ENCODE results near the gene RTN4R. TPM values are rescaled to one million over a fixed set of nuclear protein-coding genes. Genes with fewer than 3 reads are reported as not detected.

RTN4R gene
- total RNA-seq, 1 experiment from 2014 or later: 25.0 TPM

DNA sequence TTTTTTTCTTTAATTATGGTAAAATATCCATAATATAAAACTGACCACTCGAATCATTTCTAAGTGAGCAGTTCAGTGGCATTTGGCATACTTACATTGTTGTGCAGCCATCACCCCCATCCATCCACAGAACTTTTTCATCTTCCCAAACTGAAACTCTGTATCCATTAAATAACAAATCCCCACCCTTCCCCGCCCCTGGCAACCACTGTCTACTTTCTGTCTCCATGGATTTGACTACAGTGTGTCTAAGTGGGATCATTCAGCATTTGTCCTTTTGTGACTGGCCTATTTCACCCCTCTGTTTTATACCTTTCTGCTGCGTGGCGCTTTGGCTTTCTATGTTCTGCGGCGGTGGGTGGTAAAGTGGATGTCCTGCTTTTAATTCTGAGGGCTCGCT is 49.1 kb downstream of the RTN4R start (continued):
- TF ChIP-seq USF1 (CRISPR knock-in tag; IDR thresholded peaks at IDR 0.05) (no peak), ZNF263 (CRISPR knock-in tag; IDR thresholded peaks at IDR 0.05; ENCODE audit: low read depth) (no peak), NFYB (CRISPR knock-in tag; conservative IDR thresholded peaks at IDR 0.05; ENCODE audit: low read depth) (no peak)
- TF ChIP-seq, protein P1, sequence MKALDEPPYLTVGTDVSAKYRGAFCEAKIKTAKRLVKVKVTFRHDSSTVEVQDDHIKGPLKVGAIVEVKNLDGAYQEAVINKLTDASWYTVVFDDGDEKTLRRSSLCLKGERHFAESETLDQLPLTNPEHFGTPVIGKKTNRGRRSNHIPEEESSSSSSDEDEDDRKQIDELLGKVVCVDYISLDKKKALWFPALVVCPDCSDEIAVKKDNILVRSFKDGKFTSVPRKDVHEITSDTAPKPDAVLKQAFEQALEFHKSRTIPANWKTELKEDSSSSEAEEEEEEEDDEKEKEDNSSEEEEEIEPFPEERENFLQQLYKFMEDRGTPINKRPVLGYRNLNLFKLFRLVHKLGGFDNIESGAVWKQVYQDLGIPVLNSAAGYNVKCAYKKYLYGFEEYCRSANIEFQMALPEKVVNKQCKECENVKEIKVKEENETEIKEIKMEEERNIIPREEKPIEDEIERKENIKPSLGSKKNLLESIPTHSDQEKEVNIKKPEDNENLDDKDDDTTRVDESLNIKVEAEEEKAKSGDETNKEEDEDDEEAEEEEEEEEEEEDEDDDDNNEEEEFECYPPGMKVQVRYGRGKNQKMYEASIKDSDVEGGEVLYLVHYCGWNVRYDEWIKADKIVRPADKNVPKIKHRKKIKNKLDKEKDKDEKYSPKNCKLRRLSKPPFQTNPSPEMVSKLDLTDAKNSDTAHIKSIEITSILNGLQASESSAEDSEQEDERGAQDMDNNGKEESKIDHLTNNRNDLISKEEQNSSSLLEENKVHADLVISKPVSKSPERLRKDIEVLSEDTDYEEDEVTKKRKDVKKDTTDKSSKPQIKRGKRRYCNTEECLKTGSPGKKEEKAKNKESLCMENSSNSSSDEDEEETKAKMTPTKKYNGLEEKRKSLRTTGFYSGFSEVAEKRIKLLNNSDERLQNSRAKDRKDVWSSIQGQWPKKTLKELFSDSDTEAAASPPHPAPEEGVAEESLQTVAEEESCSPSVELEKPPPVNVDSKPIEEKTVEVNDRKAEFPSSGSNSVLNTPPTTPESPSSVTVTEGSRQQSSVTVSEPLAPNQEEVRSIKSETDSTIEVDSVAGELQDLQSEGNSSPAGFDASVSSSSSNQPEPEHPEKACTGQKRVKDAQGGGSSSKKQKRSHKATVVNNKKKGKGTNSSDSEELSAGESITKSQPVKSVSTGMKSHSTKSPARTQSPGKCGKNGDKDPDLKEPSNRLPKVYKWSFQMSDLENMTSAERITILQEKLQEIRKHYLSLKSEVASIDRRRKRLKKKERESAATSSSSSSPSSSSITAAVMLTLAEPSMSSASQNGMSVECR (CRISPR knock-in tag; IDR thresholded peaks at IDR 0.05; ENCODE audit: borderline replicate concordance): no peak
- TF ChIP-seq, protein P2, sequence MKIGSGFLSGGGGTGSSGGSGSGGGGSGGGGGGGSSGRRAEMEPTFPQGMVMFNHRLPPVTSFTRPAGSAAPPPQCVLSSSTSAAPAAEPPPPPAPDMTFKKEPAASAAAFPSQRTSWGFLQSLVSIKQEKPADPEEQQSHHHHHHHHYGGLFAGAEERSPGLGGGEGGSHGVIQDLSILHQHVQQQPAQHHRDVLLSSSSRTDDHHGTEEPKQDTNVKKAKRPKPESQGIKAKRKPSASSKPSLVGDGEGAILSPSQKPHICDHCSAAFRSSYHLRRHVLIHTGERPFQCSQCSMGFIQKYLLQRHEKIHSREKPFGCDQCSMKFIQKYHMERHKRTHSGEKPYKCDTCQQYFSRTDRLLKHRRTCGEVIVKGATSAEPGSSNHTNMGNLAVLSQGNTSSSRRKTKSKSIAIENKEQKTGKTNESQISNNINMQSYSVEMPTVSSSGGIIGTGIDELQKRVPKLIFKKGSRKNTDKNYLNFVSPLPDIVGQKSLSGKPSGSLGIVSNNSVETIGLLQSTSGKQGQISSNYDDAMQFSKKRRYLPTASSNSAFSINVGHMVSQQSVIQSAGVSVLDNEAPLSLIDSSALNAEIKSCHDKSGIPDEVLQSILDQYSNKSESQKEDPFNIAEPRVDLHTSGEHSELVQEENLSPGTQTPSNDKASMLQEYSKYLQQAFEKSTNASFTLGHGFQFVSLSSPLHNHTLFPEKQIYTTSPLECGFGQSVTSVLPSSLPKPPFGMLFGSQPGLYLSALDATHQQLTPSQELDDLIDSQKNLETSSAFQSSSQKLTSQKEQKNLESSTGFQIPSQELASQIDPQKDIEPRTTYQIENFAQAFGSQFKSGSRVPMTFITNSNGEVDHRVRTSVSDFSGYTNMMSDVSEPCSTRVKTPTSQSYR (CRISPR knock-in tag; IDR thresholded peaks at IDR 0.05): no peak

GRCh38 chr22:20218326-20218872 is 49.7 kb downstream of the RTN4R start:
- peaks cover 5% of the 10 kb centered on the region for H3K9me3 Mint-ChIP-seq
- no peaks in the 10 kb centered on the region for H3K27me3 Mint-ChIP-seq (ENCODE audit: low read depth)
- H3K4me3 Mint-ChIP-seq: no peak overlapping the region
- DNase-seq (ENCODE audit: low spot score) (no peak), ATAC-seq (no peak)
- no peaks in the 10 kb centered on the region for H3K4me1 Mint-ChIP-seq
- H3K36me3 Mint-ChIP-seq: no peaks in the 10 kb centered on the region
- ChIA-PET CTCF (interaction anchor here (0.5 to 1.0 kb wide), 2 partner anchors 20 to 78 kb away, joined by 4 read pairs; no protein-coding TSS in a partner anchor), POLR2A (no interaction called here)
- no peak overlapping the region for H3K27ac Mint-ChIP-seq
- TF ChIP-seq NFE2L1 (CRISPR knock-in tag; IDR thresholded peaks at IDR 0.05): no peak
- no peak for TF ChIP-seq ZNF532 (CRISPR knock-in tag; IDR thresholded peaks at IDR 0.05; ENCODE audit: borderline replicate concordance)
- no peak for TF ChIP-seq ZNF425 (CRISPR knock-in tag; conservative IDR thresholded peaks at IDR 0.05)
- no peak for TF ChIP-seq ZNF138 (CRISPR knock-in tag; conservative IDR thresholded peaks at IDR 0.05)
- no peak for TF ChIP-seq GABPB1 (CRISPR knock-in tag; IDR thresholded peaks at IDR 0.05)
- no peak for TF ChIP-seq ZBTB43 (CRISPR knock-in tag; IDR thresholded peaks at IDR 0.05)
- TF ChIP-seq, protein P3, sequence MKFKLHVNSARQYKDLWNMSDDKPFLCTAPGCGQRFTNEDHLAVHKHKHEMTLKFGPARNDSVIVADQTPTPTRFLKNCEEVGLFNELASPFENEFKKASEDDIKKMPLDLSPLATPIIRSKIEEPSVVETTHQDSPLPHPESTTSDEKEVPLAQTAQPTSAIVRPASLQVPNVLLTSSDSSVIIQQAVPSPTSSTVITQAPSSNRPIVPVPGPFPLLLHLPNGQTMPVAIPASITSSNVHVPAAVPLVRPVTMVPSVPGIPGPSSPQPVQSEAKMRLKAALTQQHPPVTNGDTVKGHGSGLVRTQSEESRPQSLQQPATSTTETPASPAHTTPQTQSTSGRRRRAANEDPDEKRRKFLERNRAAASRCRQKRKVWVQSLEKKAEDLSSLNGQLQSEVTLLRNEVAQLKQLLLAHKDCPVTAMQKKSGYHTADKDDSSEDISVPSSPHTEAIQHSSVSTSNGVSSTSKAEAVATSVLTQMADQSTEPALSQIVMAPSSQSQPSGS (CRISPR knock-in tag; IDR thresholded peaks at IDR 0.05; ENCODE audit: borderline replicate concordance, low read depth): no peak

All from WTC11 (cell line).